GM23338 (cell line): ENCODE results near the gene DTD1. TPM values are rescaled to one million over a fixed set of nuclear protein-coding genes. Genes with fewer than 3 reads are reported as not detected.

Experiments used
- ATAC-seq: fragments of 200-7000 bp; cut with Tn5 transposase; 3 replicates; pipeline ENCODE4 v1.9.1; 2020
- DNase-seq: peaks from one replicate; pipeline ENCODE4 v3.0.0-alpha.2; 2015; ENCODE audit warnings: low spot score
- H2AFZ ChIP-seq: fragments of 200-600 bp; sonication (generic); 2 replicates; pipeline ENCODE4 v1.8.0; 2016; ENCODE audit warnings: antibody characterized with exemption, mild to moderate bottlenecking, moderate library complexity
- H3F3A ChIP-seq: fragments of 200-600 bp; sonication (generic); replicated peaks from 2 replicates; pipeline ENCODE4 v1.8.0; 2017; ENCODE audit warnings: antibody characterized with exemption, mixed run types, low read depth
- H3K27ac ChIP-seq: fragments of 200-600 bp; sonication (generic); 2 replicates; pipeline ENCODE4 v1.6.1; 2016; ENCODE audit warnings: low read depth
- H3K27me3 ChIP-seq: fragments of 200-600 bp; sonication (generic); 2 replicates; pipeline ENCODE4 v1.8.0; 2016; ENCODE audit warnings: mild to moderate bottlenecking, mixed run types, moderate library complexity; ENCODE audit not compliant: insufficient read depth
- H3K36me3 ChIP-seq: fragments of 200-600 bp; sonication (generic); 2 replicates; pipeline ENCODE4 v1.8.0; 2016; ENCODE audit warnings: mild to moderate bottlenecking; ENCODE audit not compliant: insufficient read depth
- H3K4me1 ChIP-seq: fragments of 200-600 bp; sonication (generic); 2 replicates; pipeline ENCODE4 v1.8.0; 2016; ENCODE audit warnings: mild to moderate bottlenecking, moderate library complexity; ENCODE audit not compliant: insufficient read depth
- H3K4me2 ChIP-seq: fragments of 200-600 bp; sonication (generic); 2 replicates; pipeline ENCODE4 v1.7.1; 2017; ENCODE audit warnings: mixed run types
- H3K4me3 ChIP-seq: fragments of 200-600 bp; sonication (generic); 2 replicates; pipeline ENCODE4 v1.6.1; 2016; ENCODE audit warnings: mixed run types
- H3K79me2 ChIP-seq: fragments of 200-600 bp; sonication (generic); replicated peaks from 2 replicates; pipeline ENCODE4 v1.8.0; 2017; ENCODE audit warnings: mild to moderate bottlenecking; ENCODE audit not compliant: insufficient read depth
- H3K9me2 ChIP-seq: fragments of 200-600 bp; sonication (generic); 2 replicates; pipeline ENCODE4 v1.8.0; 2017; ENCODE audit not compliant: insufficient read depth
- H4K20me1 ChIP-seq: fragments of 200-600 bp; sonication (generic); replicated peaks from 2 replicates; pipeline ENCODE4 v1.8.0; 2017; ENCODE audit warnings: mild to moderate bottlenecking; ENCODE audit not compliant: insufficient read depth
- H3K27ac Mint-ChIP-seq: 2 replicates; pipeline ENCODE4 v1.8.0; 2020; ENCODE audit warnings: inconsistent platforms, mild to moderate bottlenecking, moderate library complexity, mixed read lengths
- H3K27me3 Mint-ChIP-seq: 3 replicates; pipeline ENCODE4 v1.8.0; 2022; ENCODE audit warnings: low read depth, mild to moderate bottlenecking, moderate library complexity, mixed read lengths, inconsistent platforms; ENCODE audit not compliant: insufficient read depth, poor library complexity
- H3K36me3 Mint-ChIP-seq: 3 replicates; pipeline ENCODE4 v1.8.0; 2021; ENCODE audit warnings: low read depth, mild to moderate bottlenecking, inconsistent platforms, moderate library complexity, mixed read lengths
- H3K4me1 Mint-ChIP-seq: 3 replicates; pipeline ENCODE4 v1.8.0; 2020; ENCODE audit warnings: mild to moderate bottlenecking, inconsistent platforms, mixed read lengths
- H3K4me3 Mint-ChIP-seq: 3 replicates; pipeline ENCODE4 v1.8.0; 2021; ENCODE audit warnings: moderate library complexity, mild to moderate bottlenecking, inconsistent platforms, mixed read lengths
- H3K9me3 Mint-ChIP-seq: 3 replicates; pipeline ENCODE4 v1.8.0; 2020; ENCODE audit warnings: moderate library complexity, mild to moderate bottlenecking, inconsistent platforms, mixed read lengths
- EZH2phosphoT487 ChIP-seq: fragments of 200-600 bp; sonication (generic); IDR thresholded peaks from one replicate; pipeline ENCODE4 v1.8.1; 2018; ENCODE audit warnings: antibody characterized with exemption; ENCODE audit not compliant: unreplicated experiment
- JUNB ChIP-seq: IDR thresholded peaks from one replicate; pipeline ENCODE4 v1.6.1; 2016; ENCODE audit warnings: antibody characterized with exemption; ENCODE audit not compliant: unreplicated experiment
- REST ChIP-seq: IDR thresholded peaks from one replicate; pipeline ENCODE4 v1.6.1; 2018; ENCODE audit warnings: antibody characterized with exemption; ENCODE audit not compliant: unreplicated experiment
- ZNF331 ChIP-seq: fragments of 250-450 bp; sonication (Bioruptor Pico); IDR thresholded peaks from 2 replicates; pipeline ENCODE4 v1.5.0; 2020; ENCODE audit warnings: low read depth, mild to moderate bottlenecking, moderate library complexity
- ZNF462 ChIP-seq: fragments of 250-450 bp; sonication (Bioruptor Pico); IDR thresholded peaks from 2 replicates; pipeline ENCODE4 v1.5.0; 2020; ENCODE audit warnings: mild to moderate bottlenecking, moderate library complexity
- polyA plus RNA-seq: library from polyadenylated mRNA; unstranded; fragments of >200 nt; fragmentation: Nextera tagmentation; extraction: Ambion mirVana; gene quantifications from 2 replicates; pipeline ENCODE4 v1.2.1, GENCODE V29; 2016
- total RNA-seq: library from RNA; depleted of rRNA; stranded (reverse); fragments of >200 nt; shearing (Covaris generic); gene quantifications from 2 replicates; pipeline ENCODE4 v1.2.3, GENCODE V29; 2014
- TF ChIP-seq, protein P1 (sequence below): IDR thresholded peaks from 2 replicates; pipeline ENCODE4 v1.6.1; 2016; ENCODE audit warnings: antibody characterized with exemption

DTD1 gene
- total and polyA plus RNA-seq, 2 experiments from 2014 or later = 69.8 to 74.0 TPM

DNA sequence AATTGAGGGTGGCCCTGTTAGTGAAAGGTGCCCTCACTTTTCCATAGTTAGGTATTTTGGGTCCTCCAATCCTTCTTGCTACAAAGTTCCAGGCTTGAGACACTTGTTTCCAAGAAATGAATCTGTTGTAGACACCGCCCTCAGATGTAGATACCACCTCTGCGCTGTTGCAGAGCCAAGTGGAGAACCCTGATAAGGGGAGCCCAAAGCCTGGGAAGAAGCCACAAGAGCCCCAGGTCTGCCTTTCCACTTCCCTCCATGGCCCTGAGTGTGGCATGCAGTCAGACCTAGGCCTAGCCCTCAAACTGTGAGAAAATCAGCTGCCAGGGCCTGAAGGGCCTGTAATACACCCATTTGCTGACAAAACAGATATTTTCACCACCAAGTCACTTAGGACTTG, 37.1 kb downstream of the DTD1 start:
- no peaks in the 10 kb centered on the region for H3K9me3 Mint-ChIP-seq
- Histone ChIP-seq H3K27me3 (no peaks in the 10 kb centered on the region), H3K27ac (no peak overlapping the region), H3K36me3 (no peaks in the 10 kb centered on the region), H3K4me3 (no peak overlapping the region), H2AFZ (no peak overlapping the region), H3K79me2 (no peaks in the 10 kb centered on the region; the same call in 1 of the 2 replicates), H3F3A (no peaks in the 10 kb centered on the region), H3K4me1 (no peaks in the 10 kb centered on the region), H4K20me1 (no peaks in the 10 kb centered on the region), H3K4me2 (no peak overlapping the region), H3K9me2 (no peaks in the 10 kb centered on the region)
- no peak for TF ChIP-seq REST
- TF ChIP-seq JUNB = no peak
- TF ChIP-seq, protein P1, sequence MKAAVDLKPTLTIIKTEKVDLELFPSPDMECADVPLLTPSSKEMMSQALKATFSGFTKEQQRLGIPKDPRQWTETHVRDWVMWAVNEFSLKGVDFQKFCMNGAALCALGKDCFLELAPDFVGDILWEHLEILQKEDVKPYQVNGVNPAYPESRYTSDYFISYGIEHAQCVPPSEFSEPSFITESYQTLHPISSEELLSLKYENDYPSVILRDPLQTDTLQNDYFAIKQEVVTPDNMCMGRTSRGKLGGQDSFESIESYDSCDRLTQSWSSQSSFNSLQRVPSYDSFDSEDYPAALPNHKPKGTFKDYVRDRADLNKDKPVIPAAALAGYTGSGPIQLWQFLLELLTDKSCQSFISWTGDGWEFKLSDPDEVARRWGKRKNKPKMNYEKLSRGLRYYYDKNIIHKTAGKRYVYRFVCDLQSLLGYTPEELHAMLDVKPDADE = no peak
- no peak for TF ChIP-seq ZNF462
- no peak for TF ChIP-seq ZNF331 (CRISPR knock-in tag)
- no peak for TF ChIP-seq EZH2phosphoT487
- H3K27me3 Mint-ChIP-seq = peaks cover 5% of the 10 kb centered on the region
- H3K4me1 Mint-ChIP-seq = no peaks in the 10 kb centered on the region; the same call in 2 of the 3 replicates
- H3K4me3 Mint-ChIP-seq = no peak overlapping the region
- H3K36me3 Mint-ChIP-seq = peaks cover 16% of the 10 kb centered on the region
- no peak overlapping the region for H3K27ac Mint-ChIP-seq
- ATAC-seq (no peak), DNase-seq (no peak)
